GM23338 (cell line): ENCODE data around the gene TMEM163. TPM values are rescaled to one million over a fixed set of nuclear protein-coding genes. Genes with fewer than 3 reads are reported as not detected.

Experiments used
- ATAC-seq: fragments of 200-7000 bp; cut with Tn5 transposase; 3 replicates; pipeline ENCODE4 v1.9.1; 2020
- DNase-seq: peaks from one replicate; pipeline ENCODE4 v3.0.0-alpha.2; 2015; ENCODE audit warnings: low spot score
- H2AFZ ChIP-seq: fragments of 200-600 bp; sonication (generic); 2 replicates; pipeline ENCODE4 v1.8.0; 2016; ENCODE audit warnings: antibody characterized with exemption, mild to moderate bottlenecking, moderate library complexity
- H3F3A ChIP-seq: fragments of 200-600 bp; sonication (generic); replicated peaks from 2 replicates; pipeline ENCODE4 v1.8.0; 2017; ENCODE audit warnings: antibody characterized with exemption, mixed run types, low read depth
- H3K27ac ChIP-seq: fragments of 200-600 bp; sonication (generic); 2 replicates; pipeline ENCODE4 v1.6.1; 2016; ENCODE audit warnings: low read depth
- H3K27me3 ChIP-seq: fragments of 200-600 bp; sonication (generic); 2 replicates; pipeline ENCODE4 v1.8.0; 2016; ENCODE audit warnings: mild to moderate bottlenecking, mixed run types, moderate library complexity; ENCODE audit not compliant: insufficient read depth
- H3K36me3 ChIP-seq: fragments of 200-600 bp; sonication (generic); 2 replicates; pipeline ENCODE4 v1.8.0; 2016; ENCODE audit warnings: mild to moderate bottlenecking; ENCODE audit not compliant: insufficient read depth
- H3K4me1 ChIP-seq: fragments of 200-600 bp; sonication (generic); 2 replicates; pipeline ENCODE4 v1.8.0; 2016; ENCODE audit warnings: mild to moderate bottlenecking, moderate library complexity; ENCODE audit not compliant: insufficient read depth
- H3K4me2 ChIP-seq: fragments of 200-600 bp; sonication (generic); 2 replicates; pipeline ENCODE4 v1.7.1; 2017; ENCODE audit warnings: mixed run types
- H3K4me3 ChIP-seq: fragments of 200-600 bp; sonication (generic); 2 replicates; pipeline ENCODE4 v1.6.1; 2016; ENCODE audit warnings: mixed run types
- H3K79me2 ChIP-seq: fragments of 200-600 bp; sonication (generic); replicated peaks from 2 replicates; pipeline ENCODE4 v1.8.0; 2017; ENCODE audit warnings: mild to moderate bottlenecking; ENCODE audit not compliant: insufficient read depth
- H3K9me2 ChIP-seq: fragments of 200-600 bp; sonication (generic); 2 replicates; pipeline ENCODE4 v1.8.0; 2017; ENCODE audit not compliant: insufficient read depth
- H4K20me1 ChIP-seq: fragments of 200-600 bp; sonication (generic); replicated peaks from 2 replicates; pipeline ENCODE4 v1.8.0; 2017; ENCODE audit warnings: mild to moderate bottlenecking; ENCODE audit not compliant: insufficient read depth
- H3K27ac Mint-ChIP-seq: 2 replicates; pipeline ENCODE4 v1.8.0; 2020; ENCODE audit warnings: inconsistent platforms, mild to moderate bottlenecking, moderate library complexity, mixed read lengths
- H3K27me3 Mint-ChIP-seq: 3 replicates; pipeline ENCODE4 v1.8.0; 2022; ENCODE audit warnings: low read depth, mild to moderate bottlenecking, moderate library complexity, mixed read lengths, inconsistent platforms; ENCODE audit not compliant: insufficient read depth, poor library complexity
- H3K36me3 Mint-ChIP-seq: 3 replicates; pipeline ENCODE4 v1.8.0; 2021; ENCODE audit warnings: low read depth, mild to moderate bottlenecking, inconsistent platforms, moderate library complexity, mixed read lengths
- H3K4me1 Mint-ChIP-seq: 3 replicates; pipeline ENCODE4 v1.8.0; 2020; ENCODE audit warnings: mild to moderate bottlenecking, inconsistent platforms, mixed read lengths
- H3K4me3 Mint-ChIP-seq: 3 replicates; pipeline ENCODE4 v1.8.0; 2021; ENCODE audit warnings: moderate library complexity, mild to moderate bottlenecking, inconsistent platforms, mixed read lengths
- H3K9me3 Mint-ChIP-seq: 3 replicates; pipeline ENCODE4 v1.8.0; 2020; ENCODE audit warnings: moderate library complexity, mild to moderate bottlenecking, inconsistent platforms, mixed read lengths
- CREB1 ChIP-seq: fragments of 250-450 bp; sonication (Bioruptor Pico); IDR thresholded peaks from 2 replicates; pipeline ENCODE4 v1.5.0; 2020; ENCODE audit warnings: low read depth, mild to moderate bottlenecking, moderate library complexity
- EZH2phosphoT487 ChIP-seq: fragments of 200-600 bp; sonication (generic); IDR thresholded peaks from one replicate; pipeline ENCODE4 v1.8.1; 2018; ENCODE audit warnings: antibody characterized with exemption; ENCODE audit not compliant: unreplicated experiment
- JUNB ChIP-seq: IDR thresholded peaks from one replicate; pipeline ENCODE4 v1.6.1; 2016; ENCODE audit warnings: antibody characterized with exemption; ENCODE audit not compliant: unreplicated experiment
- NANOG ChIP-seq: IDR thresholded peaks from 2 replicates; pipeline ENCODE4 v1.6.1; 2016; ENCODE audit warnings: antibody characterized with exemption, borderline replicate concordance
- POLR2AphosphoS5 ChIP-seq: IDR thresholded peaks from 2 replicates; pipeline ENCODE4 v1.6.1; 2016; ENCODE audit warnings: antibody characterized with exemption, low read depth
- STAT1 ChIP-seq: IDR thresholded peaks from one replicate; pipeline ENCODE4 v1.6.1; 2016; ENCODE audit warnings: antibody characterized with exemption; ENCODE audit not compliant: unreplicated experiment
- ZNF114 ChIP-seq: fragments of 250-450 bp; sonication (Bioruptor Pico); IDR thresholded peaks from 2 replicates; pipeline ENCODE4 v1.5.0; 2020; ENCODE audit warnings: mild to moderate bottlenecking, moderate library complexity
- ZNF462 ChIP-seq: fragments of 250-450 bp; sonication (Bioruptor Pico); IDR thresholded peaks from 2 replicates; pipeline ENCODE4 v1.5.0; 2020; ENCODE audit warnings: mild to moderate bottlenecking, moderate library complexity
- polyA plus RNA-seq: library from polyadenylated mRNA; unstranded; fragments of >200 nt; fragmentation: Nextera tagmentation; extraction: Ambion mirVana; gene quantifications from 2 replicates; pipeline ENCODE4 v1.2.1, GENCODE V29; 2016
- total RNA-seq: library from RNA; depleted of rRNA; stranded (reverse); fragments of >200 nt; shearing (Covaris generic); gene quantifications from 2 replicates; pipeline ENCODE4 v1.2.3, GENCODE V29; 2014
- TF ChIP-seq, protein P1 (sequence below): IDR thresholded peaks from 2 replicates; pipeline ENCODE4 v1.6.1; 2016; ENCODE audit warnings: antibody characterized with exemption
- TF ChIP-seq, protein P2 (sequence below): IDR thresholded peaks from one replicate; pipeline ENCODE4 v1.6.1; 2018; ENCODE audit warnings: antibody characterized with exemption; ENCODE audit not compliant: unreplicated experiment

The TMEM163 gene
- total and polyA plus RNA-seq, 2 experiments from 2014 or later, result 1.1 to 1.8 TPM

DNA sequence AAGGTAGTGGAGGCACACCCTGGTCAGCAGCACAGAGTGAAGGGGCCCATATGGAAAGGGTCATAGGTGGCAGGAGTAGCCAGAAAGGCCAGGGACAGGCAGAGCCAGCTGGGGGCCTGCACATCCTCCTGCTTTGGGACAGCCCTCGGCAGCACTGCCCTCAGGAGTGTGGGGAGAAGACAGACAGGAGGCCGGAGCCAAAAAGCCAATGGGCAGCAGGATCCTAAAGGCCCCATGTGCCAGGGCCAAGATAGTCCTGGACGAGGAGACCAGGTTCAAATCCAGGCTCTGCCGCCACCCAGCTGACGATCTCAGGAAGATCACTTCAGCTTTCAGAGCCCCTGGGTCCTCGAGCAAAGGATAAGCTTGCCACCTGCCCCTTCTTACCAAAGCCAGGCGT, 220.1 kb downstream of the TMEM163 start:
- no peaks in the 10 kb centered on the region for H3K27me3 ChIP-seq
- no peaks in the 10 kb centered on the region for H3K9me2 ChIP-seq
- Mint-ChIP-seq H3K27me3 (peaks cover 7% of the 10 kb centered on the region), H3K4me3 (no peak overlapping the region), H3K36me3 (no peaks in the 10 kb centered on the region), H3K9me3 (no peaks in the 10 kb centered on the region), H3K27ac (no peak overlapping the region), H3K4me1 (peaks cover 11% of the 10 kb centered on the region)
- DNase-seq (no peak), ATAC-seq (no peak)
- H3K36me3 ChIP-seq, result no peaks in the 10 kb centered on the region
- no peak overlapping the region for H2AFZ ChIP-seq
- no peaks in the 10 kb centered on the region for H3K79me2 ChIP-seq
- no peak overlapping the region for H3K4me2 ChIP-seq
- no peaks in the 10 kb centered on the region for H3F3A ChIP-seq
- H3K4me3 ChIP-seq, result no peak overlapping the region
- TF ChIP-seq, protein P1, sequence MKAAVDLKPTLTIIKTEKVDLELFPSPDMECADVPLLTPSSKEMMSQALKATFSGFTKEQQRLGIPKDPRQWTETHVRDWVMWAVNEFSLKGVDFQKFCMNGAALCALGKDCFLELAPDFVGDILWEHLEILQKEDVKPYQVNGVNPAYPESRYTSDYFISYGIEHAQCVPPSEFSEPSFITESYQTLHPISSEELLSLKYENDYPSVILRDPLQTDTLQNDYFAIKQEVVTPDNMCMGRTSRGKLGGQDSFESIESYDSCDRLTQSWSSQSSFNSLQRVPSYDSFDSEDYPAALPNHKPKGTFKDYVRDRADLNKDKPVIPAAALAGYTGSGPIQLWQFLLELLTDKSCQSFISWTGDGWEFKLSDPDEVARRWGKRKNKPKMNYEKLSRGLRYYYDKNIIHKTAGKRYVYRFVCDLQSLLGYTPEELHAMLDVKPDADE, result no peak
- TF ChIP-seq POLR2AphosphoS5, result no peak
- no peak for TF ChIP-seq ZNF114 (CRISPR knock-in tag)
- no peak for TF ChIP-seq CREB1 (CRISPR knock-in tag)
- TF ChIP-seq NANOG, result no peak
- H3K4me1 ChIP-seq, result peaks cover 8% of the 10 kb centered on the region
- H3K27ac ChIP-seq, result no peak overlapping the region
- no peaks in the 10 kb centered on the region for H4K20me1 ChIP-seq

- Histone ChIP-seq H3K79me2 (no peaks in the 10 kb centered on the region), H3K9me2 (no peaks in the 10 kb centered on the region), H3K27me3 (no peaks in the 10 kb centered on the region), H2AFZ (no peak overlapping the region), H3K4me1 (no peaks in the 10 kb centered on the region), H4K20me1 (no peaks in the 10 kb centered on the region), H3K27ac (no peak overlapping the region), H3K4me2 (no peak overlapping the region), H3K4me3 (no peak overlapping the region), H3F3A (no peaks in the 10 kb centered on the region), H3K36me3 (no peaks in the 10 kb centered on the region)
- no peak for ATAC-seq
- Mint-ChIP-seq H3K27ac (no peak overlapping the region), H3K4me1 (peaks cover 8% of the 10 kb centered on the region), H3K27me3 (peaks cover 11% of the 10 kb centered on the region), H3K4me3 (no peak overlapping the region), H3K36me3 (no peaks in the 10 kb centered on the region), H3K9me3 (no peaks in the 10 kb centered on the region)
- DNase-seq, result no peak
- TF ChIP-seq STAT1 (no peak), CREB1 (CRISPR knock-in tag) (no peak), POLR2AphosphoS5 (no peak), ZNF462 (CRISPR knock-in tag) (no peak), ZNF114 (CRISPR knock-in tag) (no peak), NANOG (no peak), JUNB (no peak), EZH2phosphoT487 (no peak)
- TF ChIP-seq, protein P2, sequence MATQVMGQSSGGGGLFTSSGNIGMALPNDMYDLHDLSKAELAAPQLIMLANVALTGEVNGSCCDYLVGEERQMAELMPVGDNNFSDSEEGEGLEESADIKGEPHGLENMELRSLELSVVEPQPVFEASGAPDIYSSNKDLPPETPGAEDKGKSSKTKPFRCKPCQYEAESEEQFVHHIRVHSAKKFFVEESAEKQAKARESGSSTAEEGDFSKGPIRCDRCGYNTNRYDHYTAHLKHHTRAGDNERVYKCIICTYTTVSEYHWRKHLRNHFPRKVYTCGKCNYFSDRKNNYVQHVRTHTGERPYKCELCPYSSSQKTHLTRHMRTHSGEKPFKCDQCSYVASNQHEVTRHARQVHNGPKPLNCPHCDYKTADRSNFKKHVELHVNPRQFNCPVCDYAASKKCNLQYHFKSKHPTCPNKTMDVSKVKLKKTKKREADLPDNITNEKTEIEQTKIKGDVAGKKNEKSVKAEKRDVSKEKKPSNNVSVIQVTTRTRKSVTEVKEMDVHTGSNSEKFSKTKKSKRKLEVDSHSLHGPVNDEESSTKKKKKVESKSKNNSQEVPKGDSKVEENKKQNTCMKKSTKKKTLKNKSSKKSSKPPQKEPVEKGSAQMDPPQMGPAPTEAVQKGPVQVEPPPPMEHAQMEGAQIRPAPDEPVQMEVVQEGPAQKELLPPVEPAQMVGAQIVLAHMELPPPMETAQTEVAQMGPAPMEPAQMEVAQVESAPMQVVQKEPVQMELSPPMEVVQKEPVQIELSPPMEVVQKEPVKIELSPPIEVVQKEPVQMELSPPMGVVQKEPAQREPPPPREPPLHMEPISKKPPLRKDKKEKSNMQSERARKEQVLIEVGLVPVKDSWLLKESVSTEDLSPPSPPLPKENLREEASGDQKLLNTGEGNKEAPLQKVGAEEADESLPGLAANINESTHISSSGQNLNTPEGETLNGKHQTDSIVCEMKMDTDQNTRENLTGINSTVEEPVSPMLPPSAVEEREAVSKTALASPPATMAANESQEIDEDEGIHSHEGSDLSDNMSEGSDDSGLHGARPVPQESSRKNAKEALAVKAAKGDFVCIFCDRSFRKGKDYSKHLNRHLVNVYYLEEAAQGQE, result no peak
These were observed 225.0 kb downstream of the TMEM163 start for GRCh38 chr2:134493797-134494196.
